HG02759 (cell line): ENCODE results near the gene PRRT3.
"Not testable (repeated sequence)": the region's sequence is repeated elsewhere in the genome, so short reads cannot be mapped to it uniquely, and the experiment has no call there.

Experiments
- ATAC-seq: cut with Tn5 transposase; IDR thresholded peaks from one replicate; pipeline ENCODE4 v1.9.1; 2021; ENCODE audit warnings: mild to moderate bottlenecking, moderate library complexity; ENCODE audit not compliant: unreplicated experiment

Gene PRRT3

DNA sequence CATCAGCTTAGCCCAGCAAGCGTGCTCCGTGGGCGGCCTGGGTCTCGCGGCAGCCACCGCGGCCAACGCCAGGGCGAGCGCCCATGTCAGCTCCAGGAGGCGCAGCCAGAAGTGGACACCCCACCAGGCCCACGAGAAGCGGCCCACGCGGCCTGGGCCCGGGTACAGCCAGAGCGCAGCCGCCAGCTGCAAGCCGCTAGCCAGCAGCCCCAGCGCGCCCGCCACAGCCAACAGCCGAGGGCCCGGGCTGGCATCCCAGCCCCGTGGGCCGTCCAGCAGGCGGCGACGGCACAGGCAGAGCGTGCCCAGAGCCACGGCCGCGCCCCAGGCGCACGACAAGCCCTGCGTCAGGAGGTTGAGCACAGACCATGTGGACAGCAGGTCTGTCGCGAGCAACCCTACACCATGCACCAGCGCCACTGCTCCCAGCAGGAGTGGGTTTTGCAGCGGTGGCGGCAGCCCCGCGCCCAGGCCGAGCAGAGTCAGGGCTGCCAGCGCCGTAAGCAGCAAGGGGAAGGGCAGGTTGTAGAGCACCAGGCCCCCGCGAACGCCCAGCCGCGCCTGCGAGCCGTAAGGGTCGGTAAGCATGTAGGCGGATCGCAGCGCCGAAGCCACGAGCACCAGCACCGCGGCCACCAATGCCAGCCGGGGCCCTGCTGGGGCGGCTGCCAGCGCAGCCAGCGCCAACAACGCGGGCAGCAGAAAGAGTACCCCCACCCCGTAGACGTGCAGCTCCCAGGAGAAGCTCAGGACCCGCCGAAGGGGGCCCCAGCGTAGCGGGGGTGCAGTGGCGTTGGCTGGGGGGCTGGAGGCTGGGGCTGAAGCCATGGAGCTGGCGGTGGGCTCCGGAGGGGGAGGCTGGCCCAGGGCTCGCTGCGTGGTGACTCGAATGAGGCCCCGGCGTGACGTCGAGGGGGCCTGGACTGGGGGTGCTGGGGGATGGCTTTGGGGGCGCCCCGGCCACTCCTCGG lies 4.9 kb downstream of the PRRT3 start:
- ATAC-seq: no peak

DNA sequence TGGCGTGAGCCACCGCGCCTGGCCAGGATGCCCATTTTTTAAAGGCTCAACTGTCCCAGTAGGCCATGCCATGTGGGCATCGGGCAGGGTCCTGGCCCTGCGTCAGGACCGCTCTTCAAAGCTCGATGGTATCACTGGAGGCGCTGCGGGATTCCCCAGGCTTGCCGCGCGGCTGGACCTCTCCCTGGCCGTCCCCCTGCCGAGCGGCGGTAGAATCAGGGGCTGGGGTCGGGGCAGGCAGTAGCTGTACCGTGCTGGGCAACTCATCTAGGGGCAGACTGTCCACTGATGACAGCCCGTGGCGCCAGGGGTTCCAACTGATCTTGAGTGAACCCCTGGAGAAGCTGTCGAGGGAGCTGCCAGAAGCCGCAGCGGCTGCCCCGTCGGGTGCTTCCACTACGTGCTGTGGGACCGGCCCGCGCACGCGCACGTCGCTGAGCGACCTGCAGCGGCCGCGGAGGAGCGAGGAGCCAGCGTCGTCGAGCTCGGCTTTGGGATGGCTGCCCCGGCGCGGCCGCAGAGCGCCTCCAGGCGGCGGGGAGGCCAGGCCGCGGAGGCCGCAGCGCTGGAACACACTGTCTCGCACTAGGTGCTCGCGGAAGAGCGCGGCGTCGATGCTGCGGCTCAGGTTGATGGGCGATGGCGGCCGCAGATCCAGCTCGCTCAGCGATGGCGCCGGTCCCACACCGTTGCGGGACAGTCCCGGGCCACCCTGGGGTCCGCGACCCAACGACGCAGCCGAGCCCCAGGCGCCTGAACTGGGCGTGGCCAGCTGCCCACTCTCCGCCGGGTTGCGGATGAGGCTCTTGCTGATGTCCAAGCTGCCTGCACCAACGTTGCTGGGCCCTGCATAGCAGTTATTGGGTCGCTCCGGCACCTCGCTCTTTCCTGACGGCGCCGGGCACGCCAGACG lies 5.8 kb downstream of the PRRT3 start:
- ATAC-seq: peak; percentile 48

DNA sequence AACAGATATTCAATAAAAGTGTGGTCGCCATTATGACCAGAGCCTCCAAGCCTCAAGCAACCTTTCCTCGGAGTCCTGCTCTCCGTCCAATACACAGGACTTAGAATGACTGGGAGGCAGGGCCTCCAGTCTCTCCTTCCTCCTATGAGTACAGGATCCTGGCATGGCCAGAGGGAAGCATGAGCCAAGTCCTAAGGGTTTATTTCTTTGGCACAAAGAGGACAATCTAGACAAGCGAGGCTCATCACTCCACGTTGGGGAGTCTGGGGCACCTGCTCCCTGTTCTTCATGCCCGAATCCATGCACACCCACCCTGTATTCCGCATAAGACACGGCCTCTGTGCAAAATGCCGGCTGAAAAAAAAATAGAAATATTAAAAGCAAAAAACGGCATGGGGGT lies 6.8 kb downstream of the PRRT3 start:
- no peak for ATAC-seq

DNA sequence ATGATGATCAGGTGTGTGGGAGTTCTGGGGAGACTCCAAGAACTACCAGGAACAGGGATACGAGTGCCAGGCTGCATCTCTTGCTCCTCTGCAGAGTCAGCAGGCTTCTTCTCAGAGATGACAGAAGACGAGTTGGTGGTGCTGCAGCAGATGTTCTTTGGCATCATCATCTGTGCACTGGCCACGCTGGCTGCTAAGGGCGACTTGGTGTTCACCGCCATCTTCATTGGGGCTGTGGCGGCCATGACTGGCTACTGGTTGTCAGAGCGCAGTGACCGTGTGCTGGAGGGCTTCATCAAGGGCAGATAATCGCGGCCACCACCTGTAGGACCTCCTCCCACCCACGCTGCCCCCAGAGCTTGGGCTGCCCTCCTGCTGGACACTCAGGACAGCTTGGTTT lies 7.9 kb downstream of the PRRT3 start:
- ATAC-seq: no peak

DNA sequence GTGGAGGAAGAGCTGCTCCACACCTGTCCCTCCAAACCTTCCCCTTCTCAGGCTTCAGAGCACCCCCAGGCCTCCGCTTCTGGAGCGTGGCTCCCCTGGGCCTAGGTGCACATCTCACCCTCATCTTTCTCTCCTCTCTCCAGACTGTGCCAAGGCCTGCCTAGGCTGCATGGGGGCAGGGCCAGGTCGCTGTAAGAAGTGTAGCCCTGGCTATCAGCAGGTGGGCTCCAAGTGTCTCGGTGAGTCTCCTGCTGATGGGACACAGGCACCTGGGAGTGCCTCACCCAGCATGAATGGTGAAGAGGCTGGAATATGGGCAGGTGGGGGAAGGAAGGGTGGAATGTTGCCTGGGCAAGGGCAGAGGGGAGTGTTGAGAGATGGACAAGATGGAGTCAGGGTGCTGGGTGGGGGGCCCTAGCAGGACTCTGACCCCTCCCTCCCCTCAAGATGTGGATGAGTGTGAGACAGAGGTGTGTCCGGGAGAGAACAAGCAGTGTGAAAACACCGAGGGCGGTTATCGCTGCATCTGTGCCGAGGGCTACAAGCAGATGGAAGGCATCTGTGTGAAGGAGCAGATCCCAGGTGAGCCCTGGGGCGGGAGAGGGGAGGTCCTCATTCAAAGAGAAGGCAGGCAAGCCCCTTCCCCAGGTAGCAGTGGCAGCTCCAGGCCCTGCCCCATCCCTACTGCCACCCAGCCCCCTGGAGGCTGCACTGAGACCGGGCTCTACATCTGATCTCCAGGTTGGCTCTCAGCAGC lies 9.1 kb downstream of the PRRT3 start:
- no peak for ATAC-seq

DNA sequence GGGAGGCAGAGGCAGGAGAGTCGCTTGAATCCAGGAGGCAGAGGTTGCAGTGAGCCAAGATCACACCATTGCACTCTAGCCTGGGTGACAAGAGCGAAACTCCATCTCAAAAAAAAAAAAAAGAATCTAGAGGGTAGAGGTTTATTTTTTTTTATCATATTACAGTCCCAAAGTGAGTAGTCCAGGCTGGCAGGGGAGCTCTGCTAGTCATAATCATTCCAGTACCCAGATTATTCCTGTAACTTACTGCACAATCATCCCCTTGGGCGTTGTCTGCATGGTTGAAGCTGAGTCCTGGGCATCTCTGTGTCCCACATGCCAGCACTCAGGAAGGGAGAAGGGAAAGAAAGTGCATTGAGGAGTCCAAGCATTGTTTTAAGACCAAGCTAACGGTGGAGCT lies 10.0 kb downstream of the PRRT3 start:
- no peak for ATAC-seq

DNA sequence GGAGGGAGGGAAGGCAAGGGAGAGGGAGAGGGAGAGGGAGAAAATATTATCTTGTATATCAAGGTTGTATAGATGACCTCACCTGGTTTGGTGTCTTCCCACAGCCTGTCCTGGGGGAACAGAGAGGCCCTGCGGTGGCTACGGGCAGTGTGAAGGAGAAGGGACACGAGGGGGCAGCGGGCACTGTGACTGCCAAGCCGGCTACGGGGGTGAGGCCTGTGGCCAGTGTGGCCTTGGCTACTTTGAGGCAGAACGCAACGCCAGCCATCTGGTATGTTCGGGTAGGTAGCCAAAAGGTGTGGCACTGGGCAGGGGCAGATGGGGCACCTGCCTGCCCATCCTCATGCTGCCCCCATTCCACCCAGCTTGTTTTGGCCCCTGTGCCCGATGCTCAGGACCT lies 11.5 kb downstream of the PRRT3 start:
- ATAC-seq: no peak

DNA sequence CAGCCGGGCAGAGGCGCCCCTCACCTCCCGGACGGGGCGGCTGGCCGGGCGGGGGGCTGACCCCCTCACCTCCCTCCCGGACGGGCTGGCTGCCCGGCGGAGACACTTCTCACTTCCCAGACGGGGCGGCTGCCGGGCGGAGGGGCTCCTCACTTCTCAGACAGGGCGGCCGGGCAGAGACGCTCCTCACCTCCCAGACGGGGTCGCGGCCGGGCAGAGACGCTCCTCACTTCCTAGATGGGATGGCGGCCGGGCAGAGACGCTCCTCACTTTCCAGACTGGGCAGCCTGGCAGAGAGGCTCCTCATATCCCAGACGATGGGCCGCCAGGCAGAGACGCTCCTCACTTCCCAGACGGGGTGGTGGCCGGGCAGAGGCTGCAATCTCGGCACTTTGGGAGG lies 12.3 kb downstream of the PRRT3 start:
- not testable (repeated sequence) for ATAC-seq

DNA sequence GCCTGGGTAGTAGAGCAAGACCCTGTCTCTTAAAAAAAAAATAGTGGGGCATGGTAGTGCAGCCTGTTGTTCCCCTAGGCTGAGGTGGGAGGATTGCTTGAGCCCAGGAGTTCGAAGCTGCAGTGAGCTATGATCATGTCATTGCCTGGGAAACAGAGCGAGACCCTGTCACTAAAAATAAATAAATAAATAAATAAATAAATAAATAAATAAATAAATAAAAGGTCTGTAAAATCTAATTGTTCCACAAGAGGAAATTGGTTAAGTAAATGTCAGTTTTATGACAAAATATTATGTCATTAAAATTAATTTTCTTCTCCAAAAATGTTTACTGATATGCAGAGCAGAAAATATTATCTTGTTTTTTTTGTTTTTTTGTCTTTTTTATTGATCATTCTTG lies 13.2 kb downstream of the PRRT3 start:
- no peak for ATAC-seq

DNA sequence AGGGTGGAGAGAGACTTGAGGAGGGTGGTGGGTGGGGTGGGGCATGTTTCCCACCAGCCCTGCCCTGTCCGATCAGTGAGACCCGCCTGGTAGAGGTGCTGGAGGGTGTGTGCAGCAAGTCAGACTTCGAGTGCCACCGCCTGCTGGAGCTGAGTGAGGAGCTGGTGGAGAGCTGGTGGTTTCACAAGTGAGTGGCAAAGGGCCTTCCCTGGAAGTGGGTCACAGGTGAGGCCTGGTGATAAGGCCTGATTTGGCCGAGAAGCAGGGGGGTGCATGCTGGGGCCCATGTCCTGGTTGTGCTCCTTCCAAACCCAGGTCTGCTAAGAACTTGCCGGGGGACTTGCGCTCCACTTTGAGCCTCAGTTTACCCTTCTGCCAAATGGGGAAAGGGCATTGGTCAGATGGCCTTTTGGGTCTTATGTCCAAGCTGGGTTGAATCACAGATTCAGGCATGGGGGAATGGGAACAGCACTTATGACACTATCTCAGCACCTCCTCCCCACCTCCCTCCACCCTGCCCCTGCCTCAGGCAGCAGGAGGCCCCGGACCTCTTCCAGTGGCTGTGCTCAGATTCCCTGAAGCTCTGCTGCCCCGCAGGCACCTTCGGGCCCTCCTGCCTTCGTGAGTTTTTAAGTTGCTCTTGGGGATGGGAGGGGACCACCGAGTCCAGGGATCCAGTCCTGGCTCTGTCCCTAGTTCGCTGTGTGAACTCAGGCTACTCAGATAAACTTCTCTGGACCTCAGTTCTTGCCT lies 14.5 kb downstream of the PRRT3 start:
- no peak for ATAC-seq

DNA sequence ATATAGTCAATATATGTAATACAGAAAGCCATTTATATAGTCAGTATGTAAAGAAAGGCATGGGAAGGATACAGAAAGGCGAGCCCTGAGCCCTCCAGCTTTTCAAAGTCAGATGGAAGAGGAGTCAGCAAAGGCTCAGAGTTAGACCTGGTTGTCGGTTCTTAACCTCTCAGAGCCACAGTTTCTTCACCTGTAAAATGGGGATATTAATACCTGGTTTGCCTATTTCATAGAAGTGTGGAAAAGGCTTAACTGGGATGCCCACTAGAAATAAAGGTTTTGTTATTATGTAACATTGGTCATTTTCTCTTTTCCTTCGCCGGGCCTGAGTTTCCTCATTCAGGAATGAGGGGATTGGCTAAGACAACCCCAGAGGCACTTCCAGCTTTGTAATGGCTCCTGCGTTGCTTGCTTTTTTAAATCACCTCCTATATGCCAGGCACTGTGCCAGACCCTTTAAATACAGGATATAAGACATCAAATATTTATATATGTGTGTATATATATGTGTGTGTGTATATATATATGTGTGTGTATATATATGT lies 16.2 kb downstream of the PRRT3 start:
- no peak for ATAC-seq

DNA sequence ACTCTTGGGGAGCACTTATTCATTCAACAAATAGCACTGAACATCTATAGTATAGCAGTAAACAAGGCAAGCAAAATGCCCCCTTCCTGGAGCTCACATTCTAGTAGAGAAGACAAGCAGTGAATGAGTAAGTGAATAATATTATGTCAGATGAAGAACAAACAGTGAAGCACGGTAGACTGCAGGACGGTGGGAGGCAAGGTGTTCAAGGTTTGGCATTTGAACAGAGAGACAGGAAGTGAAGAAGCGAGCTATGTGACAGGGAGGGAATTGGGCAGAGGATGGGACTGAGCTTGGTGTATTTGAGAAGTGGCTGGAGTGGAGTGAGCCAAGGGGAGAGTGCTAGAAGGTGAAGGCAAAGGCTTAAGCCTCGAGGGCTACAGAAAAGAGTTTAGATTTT lies 17.2 kb downstream of the PRRT3 start:
- no peak for ATAC-seq

DNA sequence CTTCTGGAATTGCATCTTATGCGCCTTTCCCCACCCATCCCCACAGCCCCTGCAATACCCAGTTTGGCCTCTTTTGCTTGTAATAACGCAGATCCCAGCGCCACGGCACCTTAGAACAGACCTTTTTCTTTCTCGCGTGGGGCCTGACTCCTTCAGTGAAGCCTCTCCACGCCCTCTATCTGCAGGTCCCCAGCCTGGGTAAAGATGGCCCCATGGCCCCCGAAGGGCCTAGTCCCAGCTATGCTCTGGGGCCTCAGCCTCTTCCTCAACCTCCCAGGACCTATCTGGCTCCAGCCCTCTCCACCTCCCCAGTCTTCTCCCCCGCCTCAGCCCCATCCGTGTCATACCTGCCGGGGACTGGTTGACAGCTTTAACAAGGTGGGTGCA lies 18.0 kb downstream of the PRRT3 start:
- ATAC-seq: no peak

DNA sequence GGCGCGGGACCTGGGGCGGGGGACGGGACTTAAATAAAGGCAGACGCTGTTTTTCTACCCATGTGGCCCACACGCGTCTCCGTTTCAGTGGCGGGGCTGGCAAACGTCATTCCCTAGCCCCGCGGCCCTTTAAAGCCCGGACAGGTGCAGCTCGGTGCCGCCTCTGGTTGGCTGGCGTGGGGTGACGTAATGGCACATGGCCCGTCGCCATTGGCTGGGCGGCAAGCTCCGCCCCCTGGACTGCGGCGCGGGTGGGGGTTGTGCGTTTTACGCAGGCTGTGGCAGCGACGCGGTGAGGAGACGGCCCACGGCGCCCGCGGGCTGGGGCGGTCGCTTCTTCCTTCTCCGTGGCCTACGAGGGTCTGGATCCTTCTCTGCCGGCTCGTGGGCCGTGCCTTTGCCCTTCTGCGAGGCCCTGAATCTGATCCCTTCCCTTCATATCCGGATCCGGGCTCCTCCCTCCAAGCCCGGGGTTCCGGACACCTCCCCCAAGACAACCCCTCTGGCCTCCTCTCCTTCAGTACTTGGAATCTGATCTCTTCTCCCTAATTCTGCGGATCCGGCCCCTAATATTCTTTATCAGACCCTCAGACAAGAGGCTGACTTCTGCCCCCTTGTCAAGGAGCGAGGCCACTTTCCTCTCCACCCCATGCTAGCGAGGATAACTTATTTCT lies 18.5 kb downstream of the PRRT3 start, which contains the start of gene CRELD1:
Gene CRELD1 (plus strand): TSS at position 274 of the 674 bp plus-strand sequence. CDS start 605 bp downstream, outside the sequence.
- ATAC-seq: peak; percentile 89

DNA sequence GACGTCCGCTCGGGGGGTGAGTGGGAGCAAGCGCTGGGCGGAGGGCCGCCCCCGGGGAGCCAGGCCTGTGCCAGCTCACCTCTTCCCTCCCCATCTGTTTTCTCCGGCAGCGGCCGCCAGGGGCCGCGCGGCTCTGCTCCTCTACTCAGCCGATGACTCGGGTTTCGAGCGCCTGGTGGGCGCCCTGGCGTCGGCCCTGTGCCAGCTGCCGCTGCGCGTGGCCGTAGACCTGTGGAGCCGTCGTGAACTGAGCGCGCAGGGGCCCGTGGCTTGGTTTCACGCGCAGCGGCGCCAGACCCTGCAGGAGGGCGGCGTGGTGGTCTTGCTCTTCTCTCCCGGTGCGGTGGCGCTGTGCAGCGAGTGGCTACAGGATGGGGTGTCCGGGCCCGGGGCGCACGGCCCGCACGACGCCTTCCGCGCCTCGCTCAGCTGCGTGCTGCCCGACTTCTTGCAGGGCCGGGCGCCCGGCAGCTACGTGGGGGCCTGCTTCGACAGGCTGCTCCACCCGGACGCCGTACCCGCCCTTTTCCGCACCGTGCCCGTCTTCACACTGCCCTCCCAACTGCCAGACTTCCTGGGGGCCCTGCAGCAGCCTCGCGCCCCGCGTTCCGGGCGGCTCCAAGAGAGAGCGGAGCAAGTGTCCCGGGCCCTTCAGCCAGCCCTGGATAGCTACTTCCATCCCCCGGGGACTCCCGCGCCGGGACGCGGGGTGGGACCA lies 19.2 kb downstream of the PRRT3 start:
- ATAC-seq: peak; percentile 71

DNA sequence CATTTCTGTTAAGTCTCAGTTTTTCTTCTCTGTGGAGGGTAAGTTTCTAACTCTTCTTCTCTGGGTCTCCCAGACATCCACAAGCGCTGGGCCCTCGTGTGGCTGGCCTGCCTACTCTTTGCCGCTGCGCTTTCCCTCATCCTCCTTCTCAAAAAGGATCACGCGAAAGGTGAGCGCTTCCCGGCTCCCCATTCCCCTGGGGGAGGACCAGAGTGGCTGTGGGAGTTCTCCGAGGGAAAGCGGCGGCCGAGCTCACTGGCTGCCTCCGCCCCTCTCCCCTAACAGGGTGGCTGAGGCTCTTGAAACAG lies 19.7 kb downstream of the PRRT3 start:
- no peak for ATAC-seq

DNA sequence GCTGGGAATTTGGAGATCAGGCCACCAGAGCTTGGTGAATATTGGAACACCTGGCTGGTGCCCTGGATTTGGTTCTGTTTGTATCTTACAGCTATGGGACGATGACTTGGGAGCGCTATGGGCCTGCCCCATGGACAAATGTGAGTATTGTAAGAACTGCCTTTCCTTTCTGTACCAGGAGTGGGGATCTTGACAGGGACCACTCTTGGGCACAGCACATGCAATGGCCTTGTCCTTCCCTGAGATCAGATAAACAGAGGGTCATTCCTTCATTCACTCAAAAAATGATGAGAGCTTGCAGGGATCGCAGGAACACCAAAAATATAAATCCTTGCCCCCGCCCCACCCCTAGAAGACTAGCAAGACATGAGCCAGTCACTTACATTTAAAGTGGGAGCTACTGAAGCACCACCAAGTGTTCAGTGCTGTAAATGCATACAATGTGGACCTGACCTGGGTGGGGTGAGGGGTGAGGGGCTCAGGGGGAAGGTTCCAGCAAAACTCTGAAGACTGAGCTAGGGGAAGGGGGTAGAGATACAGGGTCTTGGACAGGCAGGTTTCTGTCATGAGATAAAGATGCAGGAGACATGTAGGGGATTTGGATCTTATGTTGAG lies 21.3 kb downstream of the PRRT3 start:
- no peak for ATAC-seq

DNA sequence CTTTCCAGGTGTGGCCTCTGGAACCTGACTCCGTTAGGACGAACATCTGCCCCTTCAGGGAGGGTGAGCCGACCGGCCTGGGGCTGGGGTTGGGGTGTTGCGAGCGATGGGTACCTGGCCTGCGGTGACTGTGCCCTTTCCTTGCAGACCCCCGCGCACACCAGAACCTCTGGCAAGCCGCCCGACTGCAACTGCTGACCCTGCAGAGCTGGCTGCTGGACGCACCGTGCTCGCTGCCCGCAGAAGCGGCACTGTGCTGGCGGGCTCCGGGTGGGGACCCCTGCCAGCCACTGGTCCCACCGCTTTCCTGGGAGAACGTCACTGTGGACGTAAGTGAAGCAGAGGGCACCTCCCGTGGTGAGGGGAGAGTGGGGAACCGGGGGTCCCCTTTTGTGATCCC lies 24.1 kb downstream of the PRRT3 start:
- no peak for ATAC-seq
